Liver (tissue), 3 donors: ENCODE measurements around the gene CHM.
"Not testable (repeated sequence)": the region's sequence is repeated elsewhere in the genome, so short reads cannot be mapped to it uniquely, and the experiment has no call there.

Source experiments
- CTCF ChIP-seq: fragments of 150-350 bp; IDR thresholded peaks from 2 replicates; pipeline ENCODE4 v1.5.1; 2017; ENCODE audit warnings: improper control_type of control experiment, low read depth, low read length; ENCODE audit not compliant: missing input control
- EGR1 ChIP-seq, 2 donors: IDR thresholded peaks; 2 replicates each; pipeline ENCODE4 v1.6.1; 2016 to 2018; ENCODE audit warnings: antibody characterized with exemption in 2 of 2, low read depth in 2 of 2
- GABPA ChIP-seq, 2 donors: IDR thresholded peaks in 1 of 2; conservative IDR thresholded peaks in 1 of 2; 2 replicates each; pipeline ENCODE4 v1.6.1; 2016; ENCODE audit warnings: antibody characterized with exemption in 2 of 2, mild to moderate bottlenecking in 1 of 2, moderate library complexity in 1 of 2
- JUND ChIP-seq, 2 donors: IDR thresholded peaks; 2 replicates each; pipeline ENCODE4 v1.6.1; 2016; ENCODE audit warnings: antibody characterized with exemption in 2 of 2
- NR2F2 ChIP-seq: IDR thresholded peaks from 2 replicates; pipeline ENCODE4 v1.6.1; 2016; ENCODE audit warnings: antibody characterized with exemption
- RAD21 ChIP-seq, 2 donors: IDR thresholded peaks; 2 replicates each; pipeline ENCODE4 v1.6.1; 2016; ENCODE audit warnings: antibody characterized with exemption in 2 of 2, mild to moderate bottlenecking in 2 of 2
- REST ChIP-seq: IDR thresholded peaks from 2 replicates; pipeline ENCODE4 v1.6.1; 2016; ENCODE audit warnings: antibody characterized with exemption, mild to moderate bottlenecking
- RXRA ChIP-seq, 2 donors: IDR thresholded peaks; 2 replicates each; pipeline ENCODE4 v1.6.1; 2017 to 2018; ENCODE audit warnings: antibody characterized with exemption in 2 of 2, mild to moderate bottlenecking in 1 of 2
- SP1 ChIP-seq: IDR thresholded peaks from 2 replicates; pipeline ENCODE4 v1.6.1; 2018; ENCODE audit warnings: antibody characterized with exemption, mild to moderate bottlenecking
- TAF1 ChIP-seq: conservative IDR thresholded peaks from 2 replicates; pipeline ENCODE4 v1.6.1; 2016; ENCODE audit warnings: antibody characterized with exemption, mild to moderate bottlenecking
- YY1 ChIP-seq: IDR thresholded peaks from 2 replicates; pipeline ENCODE4 v1.6.1; 2016; ENCODE audit warnings: antibody characterized with exemption, mild to moderate bottlenecking
- TF ChIP-seq, protein P1 (sequence below): IDR thresholded peaks from 2 replicates; pipeline ENCODE4 v1.6.1; 2016; ENCODE audit warnings: antibody characterized with exemption
- TF ChIP-seq, protein P2 (sequence below): IDR thresholded peaks from 2 replicates; pipeline ENCODE4 v1.6.1; 2016; ENCODE audit warnings: antibody characterized with exemption
- TF ChIP-seq, protein P3 (sequence below): IDR thresholded peaks from 2 replicates; pipeline ENCODE4 v1.6.1; 2016; ENCODE audit warnings: antibody characterized with exemption
- donor health status: healthy.
- donor health status: healthy.

- not testable (repeated sequence) for TF ChIP-seq CTCF; REST; TAF1; SP1; RXRA (IDR thresholded peaks at IDR 0.05); GABPA (IDR thresholded peaks at IDR 0.05 in 1 of 2, conservative IDR thresholded peaks at IDR 0.05 in 1 of 2); NR2F2; RAD21 (IDR thresholded peaks at IDR 0.05); EGR1 (IDR thresholded peaks at IDR 0.05; ENCODE audit: low read depth in 2 of 2); YY1; JUND (IDR thresholded peaks at IDR 0.05)
- TF ChIP-seq, protein P1, sequence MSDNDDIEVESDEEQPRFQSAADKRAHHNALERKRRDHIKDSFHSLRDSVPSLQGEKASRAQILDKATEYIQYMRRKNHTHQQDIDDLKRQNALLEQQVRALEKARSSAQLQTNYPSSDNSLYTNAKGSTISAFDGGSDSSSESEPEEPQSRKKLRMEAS = not testable (repeated sequence)
- TF ChIP-seq, protein P2, sequence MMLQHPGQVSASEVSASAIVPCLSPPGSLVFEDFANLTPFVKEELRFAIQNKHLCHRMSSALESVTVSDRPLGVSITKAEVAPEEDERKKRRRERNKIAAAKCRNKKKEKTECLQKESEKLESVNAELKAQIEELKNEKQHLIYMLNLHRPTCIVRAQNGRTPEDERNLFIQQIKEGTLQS = not testable (repeated sequence)
- TF ChIP-seq, protein P3, sequence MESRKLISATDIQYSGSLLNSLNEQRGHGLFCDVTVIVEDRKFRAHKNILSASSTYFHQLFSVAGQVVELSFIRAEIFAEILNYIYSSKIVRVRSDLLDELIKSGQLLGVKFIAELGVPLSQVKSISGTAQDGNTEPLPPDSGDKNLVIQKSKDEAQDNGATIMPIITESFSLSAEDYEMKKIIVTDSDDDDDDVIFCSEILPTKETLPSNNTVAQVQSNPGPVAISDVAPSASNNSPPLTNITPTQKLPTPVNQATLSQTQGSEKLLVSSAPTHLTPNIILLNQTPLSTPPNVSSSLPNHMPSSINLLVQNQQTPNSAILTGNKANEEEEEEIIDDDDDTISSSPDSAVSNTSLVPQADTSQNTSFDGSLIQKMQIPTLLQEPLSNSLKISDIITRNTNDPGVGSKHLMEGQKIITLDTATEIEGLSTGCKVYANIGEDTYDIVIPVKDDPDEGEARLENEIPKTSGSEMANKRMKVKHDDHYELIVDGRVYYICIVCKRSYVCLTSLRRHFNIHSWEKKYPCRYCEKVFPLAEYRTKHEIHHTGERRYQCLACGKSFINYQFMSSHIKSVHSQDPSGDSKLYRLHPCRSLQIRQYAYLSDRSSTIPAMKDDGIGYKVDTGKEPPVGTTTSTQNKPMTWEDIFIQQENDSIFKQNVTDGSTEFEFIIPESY = not testable (repeated sequence)
Observed at GRCh38 chrX:85934399-85934798, 113.0 kb downstream of the CHM start.
